Esophagus squamous epithelium (tissue), 5 donors: ENCODE results near the gene GNB5. TPM values are rescaled to one million over a fixed set of nuclear protein-coding genes. Genes with fewer than 3 reads are reported as not detected.

Experiments
- DNase-seq: peaks from one replicate; lab custom pipeline; 2025; lab: John Stamatoyannopoulos, UW
- H3K27ac ChIP-seq, 4 donors: fragments of 200-600 bp; sonication (generic); one replicate each; pipeline ENCODE4 v1.5.1; 2016 to 2019; ENCODE audit warnings: mild to moderate bottlenecking in 1 of 4
- H3K27me3 ChIP-seq, 4 donors: fragments of 200-600 bp; sonication (generic); 1 replicate in 3 of 4; 2 replicates in 1 of 4; pipeline versions ENCODE4 v1.5.1 to v1.6.0; 2017 to 2021; ENCODE audit warnings: antibody characterized with exemption in 1 of 4
- H3K36me3 ChIP-seq, 3 donors: fragments of 200-600 bp; sonication (generic); one replicate each; pipeline ENCODE4 v1.5.1; 2016 to 2019
- H3K4me1 ChIP-seq, 3 donors: fragments of 200-600 bp; sonication (generic); one replicate each; pipeline ENCODE4 v1.5.1; 2017 to 2019
- H3K4me3 ChIP-seq, 4 donors: fragments of 200-600 bp; sonication (generic); 1 replicate in 3 of 4; 2 replicates in 1 of 4; pipeline ENCODE4 v1.5.1; 2016 to 2019; ENCODE audit warnings: mild to moderate bottlenecking in 2 of 4, moderate library complexity in 1 of 4
- H3K9me3 ChIP-seq, 3 donors: fragments of 200-600 bp; sonication (generic); one replicate each; pipeline ENCODE4 v1.5.1; 2016 to 2019
- CTCF ChIP-seq, 6 experiments: fragments of 450-650 bp in 4 of 6; fragments of 200-600 bp in 2 of 6; sonication (generic) in 2 of 6; IDR thresholded peaks; one replicate each; pipeline ENCODE4 v1.5.1; 2016 to 2019; ENCODE audit warnings: antibody characterized with exemption in 6 of 6, mild to moderate bottlenecking in 4 of 6, moderate library complexity in 4 of 6
- POLR2A ChIP-seq, 4 donors: fragments of 450-650 bp; IDR thresholded peaks; one replicate each; pipeline ENCODE4 v1.6.1; 2017; ENCODE audit warnings: antibody characterized with exemption in 4 of 4, mild to moderate bottlenecking in 4 of 4, moderate library complexity in 3 of 4
- WGBS, 2 donors: methylation state at CpG; one replicate each; pipeline ENCODE4 v1.1.5; 2018; 5-methylcytosine and 5-hydroxymethylcytosine counted together
- intact Hi-C: fragments of 100-400 bp; cut with DNase I; formaldehyde crosslinking; loops from one replicate; pipeline ENCODE4 v1.15.0; 2022
- total RNA-seq, 4 donors: library from RNA; depleted of rRNA; stranded (reverse); fragments of >200 nt; gene quantifications; one replicate each; pipeline ENCODE4 v1.1.0, GENCODE V29; 2016
- donor health status: DM: yes; HTN: yes; CAD: no.

The GNB5 gene
- total RNA-seq, 4 donors from 2014 or later, result 16.4 to 22.3 (median 19.9) TPM

- no peak for DNase-seq
- no peaks in the 10 kb centered on the region for H3K9me3 ChIP-seq
- H3K36me3 ChIP-seq, result no peaks in the 10 kb centered on the region
- H3K27me3 ChIP-seq, result no peaks in the 10 kb centered on the region
- intact Hi-C loops, result no loop called here
- TF ChIP-seq CTCF (IDR thresholded peaks at IDR 0.05), result no peak
- no peak for TF ChIP-seq POLR2A (IDR thresholded peaks at IDR 0.05)
- H3K4me1 ChIP-seq, result peaks cover 5 to 33% (median 10%) of the 10 kb centered on the region in 3 donors
- H3K4me3 ChIP-seq, result no peak overlapping the region
- whole genome bisulfite sequencing, 2 donors, result 59 to 95% methylated on average over 2 of the region's 2 CpGs
- H3K27ac ChIP-seq, result peak overlapping the region in 1 of 4 donors; percentile 5
Observed at GRCh38 chr15:52102463-52102862, 88.7 kb downstream of the GNB5 start.

GRCh38 chr15:52101542-52102323, 89.5 kb downstream of the GNB5 start:
- Histone ChIP-seq H3K27me3 (no peaks in the 10 kb centered on the region), H3K27ac (no peak overlapping the region), H3K9me3 (no peaks in the 10 kb centered on the region), H3K4me3 (no peak overlapping the region), H3K4me1 (peaks cover 5 to 38% (median 10%) of the 10 kb centered on the region in 3 donors), H3K36me3 (no peaks in the 10 kb centered on the region)
- DNase-seq, result no peak
- TF ChIP-seq POLR2A (IDR thresholded peaks at IDR 0.05) (no peak), CTCF (IDR thresholded peaks at IDR 0.05) (no peak)
- intact Hi-C loops, result no loop called here
- WGBS, 2 donors, result 83 to 89% methylated on average over 16 of the region's 16 CpGs

GRCh38 chr15:52100807-52101442, 90.3 kb downstream of the GNB5 start:
- H3K27ac ChIP-seq, result no peak overlapping the region
- DNase-seq, result no peak
- no peaks in the 10 kb centered on the region for H3K27me3 ChIP-seq
- TF ChIP-seq CTCF (IDR thresholded peaks at IDR 0.05) (no peak), POLR2A (IDR thresholded peaks at IDR 0.05) (no peak)
- no peaks in the 10 kb centered on the region for H3K9me3 ChIP-seq
- no peaks in the 10 kb centered on the region for H3K36me3 ChIP-seq
- H3K4me1 ChIP-seq, result peaks cover 5 to 41% (median 13%) of the 10 kb centered on the region in 3 donors
- WGBS, 2 donors, result 34 to 46% methylated on average over 5 to 6 of the region's 6 CpGs
- intact Hi-C loops, result no loop called here
- no peak overlapping the region for H3K4me3 ChIP-seq

DNA sequence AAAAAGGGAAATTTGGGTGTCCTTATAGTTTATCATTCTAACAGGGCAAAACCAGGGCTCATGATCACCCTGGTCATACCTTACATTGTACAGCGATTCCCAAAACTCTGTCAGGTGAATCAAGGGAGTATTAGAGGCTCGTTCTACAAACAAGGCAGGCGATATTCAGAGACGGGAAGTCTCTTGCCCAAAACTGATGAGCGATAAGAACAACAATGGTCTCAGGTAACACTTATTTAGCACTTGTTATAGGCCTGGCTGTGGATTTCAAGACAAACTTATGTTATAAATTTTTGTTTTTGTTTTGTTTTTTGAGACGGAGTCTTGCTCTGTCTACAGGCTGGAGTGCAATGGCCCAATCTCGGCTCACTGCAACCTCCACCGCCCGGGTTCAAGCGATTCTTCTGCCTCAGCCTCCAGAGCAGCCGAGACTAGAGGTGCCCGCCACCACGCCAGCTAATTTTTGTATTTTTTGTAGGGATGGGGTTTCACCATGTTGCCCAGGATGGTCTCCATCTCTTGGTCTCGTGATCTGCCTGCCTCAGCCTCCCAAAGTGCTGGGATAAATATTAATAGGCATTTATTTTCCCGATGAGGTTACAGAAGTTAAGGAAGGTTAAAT, 91.4 kb downstream of the GNB5 start:
- 92 to 94% methylated on average over 13 to 15 of the region's 15 CpGs for WGBS, 2 donors
- H3K36me3 ChIP-seq, result no peaks in the 10 kb centered on the region
- no peak overlapping the region for H3K27ac ChIP-seq
- H3K4me3 ChIP-seq, result no peak overlapping the region
- peaks cover 11 to 45% (median 20%) of the 10 kb centered on the region in 3 donors for H3K4me1 ChIP-seq
- intact Hi-C loops, result no loop called here
- DNase-seq, result no peak
- H3K9me3 ChIP-seq, result no peaks in the 10 kb centered on the region
- TF ChIP-seq CTCF (IDR thresholded peaks at IDR 0.05) (no peak), POLR2A (IDR thresholded peaks at IDR 0.05) (no peak)
- H3K27me3 ChIP-seq, result no peaks in the 10 kb centered on the region

DNA sequence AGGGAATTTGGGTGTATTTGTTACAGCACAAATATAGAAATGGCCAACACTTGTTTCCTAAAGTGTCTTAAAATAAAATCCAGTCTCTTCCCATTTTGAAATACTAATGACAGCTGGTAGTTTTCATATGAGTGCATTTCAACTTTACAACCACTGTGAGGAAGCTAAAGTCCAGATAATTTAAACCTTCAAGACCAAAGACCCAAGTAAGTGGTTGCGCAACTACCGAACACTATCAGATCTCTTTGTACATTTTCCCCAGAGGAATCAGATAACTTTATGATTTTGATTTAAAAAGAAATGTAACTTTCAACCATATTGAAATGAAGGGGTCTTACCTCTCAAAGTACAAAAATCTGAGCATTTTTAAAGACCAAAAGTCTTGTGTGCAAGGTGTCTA, 92.9 kb downstream of the GNB5 start:
- 85 to 96% methylated on average over 2 of the region's 2 CpGs for WGBS, 2 donors

More for the DNA sequence above, 92.9 kb downstream of the GNB5 start:
- Histone ChIP-seq H3K36me3 (no peaks in the 10 kb centered on the region), H3K4me1 (peaks cover 20 to 50% (median 29%) of the 10 kb centered on the region in 3 donors), H3K27me3 (no peaks in the 10 kb centered on the region), H3K4me3 (no peak overlapping the region), H3K9me3 (no peaks in the 10 kb centered on the region), H3K27ac (no peak overlapping the region)
- intact Hi-C loops, result no loop called here
- TF ChIP-seq CTCF (IDR thresholded peaks at IDR 0.05) (no peak), POLR2A (IDR thresholded peaks at IDR 0.05) (no peak)
- DNase-seq, result no peak
